ENCODE data around the gene DDX42. TPM values are rescaled to one million over a fixed set of nuclear protein-coding genes. Genes with fewer than 3 reads are reported as not detected.

Gene DDX42
- total and polyA plus RNA-seq, 12 donors = 27.7 to 69.9 (median 61.8) TPM

DNA sequence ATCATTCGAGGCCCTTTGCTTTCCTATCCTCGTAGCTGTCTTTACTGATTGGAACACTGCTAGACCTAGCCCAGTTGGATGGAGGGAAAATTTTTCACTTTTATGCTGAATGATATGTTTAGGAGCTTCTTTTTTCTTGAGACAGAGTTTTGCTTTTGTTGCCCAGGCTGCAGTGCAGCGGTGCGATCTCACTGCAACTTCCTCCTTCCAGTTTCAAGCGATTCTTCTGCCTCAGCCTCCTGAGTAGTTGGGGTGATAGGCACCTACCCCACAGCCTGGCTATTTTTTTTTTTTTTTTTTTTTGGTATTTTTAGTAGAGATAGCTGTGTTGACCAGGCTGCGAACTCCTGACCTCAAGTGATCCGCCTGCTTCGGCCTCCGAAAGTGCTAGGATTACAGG, 36.0 kb downstream of the DDX42 start:
- intact Hi-C loops (cut with DNase I) = no loop called here
- no peak for DNase-seq
- TF ChIP-seq, protein P1, sequence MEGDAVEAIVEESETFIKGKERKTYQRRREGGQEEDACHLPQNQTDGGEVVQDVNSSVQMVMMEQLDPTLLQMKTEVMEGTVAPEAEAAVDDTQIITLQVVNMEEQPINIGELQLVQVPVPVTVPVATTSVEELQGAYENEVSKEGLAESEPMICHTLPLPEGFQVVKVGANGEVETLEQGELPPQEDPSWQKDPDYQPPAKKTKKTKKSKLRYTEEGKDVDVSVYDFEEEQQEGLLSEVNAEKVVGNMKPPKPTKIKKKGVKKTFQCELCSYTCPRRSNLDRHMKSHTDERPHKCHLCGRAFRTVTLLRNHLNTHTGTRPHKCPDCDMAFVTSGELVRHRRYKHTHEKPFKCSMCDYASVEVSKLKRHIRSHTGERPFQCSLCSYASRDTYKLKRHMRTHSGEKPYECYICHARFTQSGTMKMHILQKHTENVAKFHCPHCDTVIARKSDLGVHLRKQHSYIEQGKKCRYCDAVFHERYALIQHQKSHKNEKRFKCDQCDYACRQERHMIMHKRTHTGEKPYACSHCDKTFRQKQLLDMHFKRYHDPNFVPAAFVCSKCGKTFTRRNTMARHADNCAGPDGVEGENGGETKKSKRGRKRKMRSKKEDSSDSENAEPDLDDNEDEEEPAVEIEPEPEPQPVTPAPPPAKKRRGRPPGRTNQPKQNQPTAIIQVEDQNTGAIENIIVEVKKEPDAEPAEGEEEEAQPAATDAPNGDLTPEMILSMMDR (IDR thresholded peaks at IDR 0.05) = no peak
- Histone ChIP-seq H3K27ac (no peak overlapping the region), H3K36me3 (peaks cover 11 to 100% (median 95%) of the 10 kb centered on the region in 9 donors), H3K4me3 (no peak overlapping the region), H3K27me3 (no peaks in the 10 kb centered on the region), H3K4me1 (no peaks in the 10 kb centered on the region), H3K9me3 (no peaks in the 10 kb centered on the region)
- 92 to 94% methylated on average over 9 of the region's 9 CpGs for WGBS, 2 donors
- ATAC-seq = no peak

GRCh38 chr17:63816123-63816522, 42.2 kb downstream of the DDX42 start:
- TF ChIP-seq, protein P1 (IDR thresholded peaks at IDR 0.05) = no peak
- Histone ChIP-seq H3K36me3 (peaks cover 12 to 100% (median 95%) of the 10 kb centered on the region in 9 donors), H3K27ac (no peak overlapping the region), H3K9me3 (no peaks in the 10 kb centered on the region), H3K4me3 (no peak overlapping the region), H3K27me3 (no peaks in the 10 kb centered on the region), H3K4me1 (peaks cover 0 to 14% (median 7%) of the 10 kb centered on the region in 9 donors)
- ATAC-seq (no peak), DNase-seq (no peak)
- WGBS, 2 donors = 85 to 91% methylated on average over 2 of the region's 2 CpGs
- intact Hi-C loops (cut with DNase I) = loop anchor here in 1 of 10 donors (5.0 kb wide), 1 partner anchor 39 kb away; no protein-coding TSS in a partner anchor

- Histone ChIP-seq H3K9me3 (no peaks in the 10 kb centered on the region), H3K36me3 (peaks cover 13 to 100% (median 95%) of the 10 kb centered on the region in 9 donors), H3K27ac (no peak overlapping the region), H3K27me3 (no peaks in the 10 kb centered on the region), H3K4me1 (peaks cover 0 to 14% (median 7%) of the 10 kb centered on the region in 9 donors), H3K4me3 (no peak overlapping the region)
- DNase-seq (no peak), ATAC-seq (no peak)
- intact Hi-C loops (cut with DNase I) = loop anchor here in 1 of 10 donors (5.0 kb wide), 1 partner anchor 39 kb away; no protein-coding TSS in a partner anchor
- TF ChIP-seq, protein P1 (IDR thresholded peaks at IDR 0.05) = no peak
- WGBS, 2 donors = 95% methylated on average over 4 of the region's 4 CpGs
Observed at GRCh38 chr17:63816669-63817068, 42.7 kb downstream of the DDX42 start.

DNA sequence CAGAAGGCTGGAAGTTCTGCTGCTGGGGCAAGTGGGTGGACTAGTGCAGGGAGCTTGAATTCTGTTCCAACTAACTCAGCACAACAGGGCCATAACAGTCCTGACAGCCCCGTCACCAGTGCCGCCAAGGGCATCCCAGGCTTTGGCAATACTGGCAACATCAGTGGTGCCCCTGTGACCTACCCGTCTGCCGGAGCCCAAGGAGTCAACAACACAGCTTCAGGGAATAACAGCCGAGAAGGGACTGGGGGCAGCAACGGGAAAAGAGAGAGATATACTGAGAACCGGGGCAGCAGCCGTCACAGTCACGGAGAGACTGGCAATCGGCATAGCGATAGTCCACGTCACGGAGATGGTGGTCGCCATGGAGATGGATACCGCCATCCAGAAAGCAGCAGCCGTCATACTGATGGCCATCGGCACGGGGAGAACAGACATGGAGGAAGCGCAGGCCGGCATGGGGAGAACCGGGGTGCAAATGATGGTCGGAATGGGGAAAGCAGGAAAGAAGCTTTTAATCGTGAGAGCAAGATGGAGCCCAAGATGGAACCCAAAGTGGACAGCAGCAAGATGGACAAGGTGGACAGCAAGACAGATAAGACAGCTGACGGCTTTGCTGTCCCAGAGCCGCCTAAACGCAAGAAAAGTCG, 43.9 kb downstream of the DDX42 start:
- Histone ChIP-seq H3K4me3 (no peak overlapping the region), H3K36me3 (peaks cover 8 to 100% (median 95%) of the 10 kb centered on the region in 9 donors), H3K4me1 (peaks cover 0 to 14% (median 7%) of the 10 kb centered on the region in 9 donors), H3K27ac (no peak overlapping the region), H3K9me3 (no peaks in the 10 kb centered on the region), H3K27me3 (no peaks in the 10 kb centered on the region)
- DNase-seq (no peak), ATAC-seq (no peak)
- WGBS, 2 donors = 94 to 95% methylated on average over 27 of the region's 27 CpGs
- TF ChIP-seq, protein P1 (IDR thresholded peaks at IDR 0.05) = no peak
- intact Hi-C loops (cut with DNase I) = loop anchor here in 1 of 10 donors (5.0 kb wide), 1 partner anchor 41 kb away; no protein-coding TSS in a partner anchor

Measured in heart right ventricle (tissue), 16 donors.